HCEC 1CT (cell line): Measurements from ENCODE around the gene CDH3.

Experiments used
- DNase-seq: peaks from one replicate; pipeline ENCODE4 v3.0.0-alpha.2; 2017

CDH3 gene

DNA sequence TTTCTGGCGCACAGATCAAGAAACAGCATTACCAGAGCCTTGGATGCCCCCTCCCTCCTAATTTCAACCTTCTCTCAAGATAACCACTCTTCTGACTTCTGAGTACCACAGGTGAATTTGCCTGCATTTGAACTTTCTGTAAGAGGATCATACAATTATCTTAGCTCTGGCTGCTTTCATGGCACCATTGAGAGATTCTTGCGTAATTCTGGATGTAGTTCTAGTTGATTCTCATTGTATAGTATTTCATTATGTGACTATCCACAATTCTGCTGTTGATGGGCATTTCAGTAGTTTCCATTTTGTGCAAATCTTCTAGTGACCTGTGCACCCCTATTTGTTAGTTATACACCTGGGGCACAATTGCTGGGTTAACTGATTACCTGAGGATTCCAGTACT is 7.5 kb downstream of the CDH3 start:
- DNase-seq = no peak

DNA sequence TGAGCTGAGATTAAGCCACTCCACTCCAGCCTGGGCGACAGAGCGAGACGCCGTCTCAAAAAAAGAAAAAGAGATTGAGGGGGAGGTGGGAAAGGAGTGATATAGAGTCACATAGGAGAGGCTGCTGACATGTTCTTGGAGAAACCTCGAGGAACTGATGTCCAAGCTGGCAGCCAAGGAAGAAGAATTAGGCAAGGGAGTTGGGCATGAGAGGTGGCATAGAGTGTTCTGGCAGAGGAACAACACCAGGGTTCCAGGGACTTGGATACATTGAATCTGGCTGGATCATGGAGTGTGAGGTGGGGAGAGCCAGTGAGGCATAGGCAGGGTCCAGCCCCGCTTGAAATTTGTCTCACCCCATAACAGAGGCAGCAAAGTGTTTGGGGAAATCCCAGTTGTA is 10.7 kb downstream of the CDH3 start:
- no peak for DNase-seq

DNA sequence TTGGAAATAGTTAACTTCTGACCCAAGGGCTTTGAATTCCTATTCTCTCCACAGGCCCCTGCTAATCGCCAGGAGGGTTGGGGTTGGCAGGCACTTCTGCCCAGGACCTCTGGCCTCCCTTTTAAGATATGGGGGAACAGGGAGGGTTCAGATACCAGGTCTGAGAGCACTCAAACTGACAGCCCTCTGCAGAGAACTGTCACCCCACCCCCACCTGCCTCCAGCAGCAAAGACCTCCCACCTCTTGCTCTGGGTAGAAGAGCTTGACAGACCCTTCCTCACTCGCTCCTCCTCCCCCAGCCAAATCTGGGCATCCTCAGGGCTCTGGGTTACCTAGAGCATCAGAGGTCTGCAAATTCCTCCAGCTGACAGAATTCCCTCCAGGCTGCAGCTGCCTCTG is 11.6 kb downstream of the CDH3 start:
- DNase-seq = no peak

DNA sequence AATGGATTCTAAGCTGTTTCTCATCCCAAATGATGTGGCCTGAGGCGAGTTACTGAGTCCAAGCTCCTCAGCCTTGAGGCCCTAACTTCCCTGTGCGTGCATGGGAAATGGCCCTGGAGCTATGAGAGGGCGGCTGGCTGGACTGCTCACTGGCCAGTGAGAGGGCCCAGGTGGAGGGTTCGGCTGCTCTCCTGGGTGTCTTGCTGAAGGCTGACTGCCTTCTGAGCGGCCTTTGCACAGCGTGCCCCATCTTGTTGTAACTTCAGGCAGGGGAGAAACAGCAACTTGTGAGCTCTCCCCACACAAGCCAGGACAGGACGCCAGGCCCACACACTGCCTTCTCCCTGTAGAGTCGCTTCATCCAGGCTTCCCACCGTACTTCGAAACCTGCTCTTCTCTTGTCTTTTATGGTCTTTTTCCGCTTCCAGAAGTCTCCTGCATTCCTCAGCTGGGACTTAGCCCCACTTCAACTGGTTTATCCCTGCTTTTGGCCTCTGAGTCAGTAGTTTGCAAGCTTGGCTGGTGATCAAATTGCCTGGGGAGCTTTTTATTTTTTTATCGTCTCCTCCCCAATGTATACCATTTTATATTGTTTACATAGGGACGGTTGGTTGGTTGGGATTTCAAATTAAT is 13.3 kb downstream of the CDH3 start:
- DNase-seq = peak; percentile 53

DNA sequence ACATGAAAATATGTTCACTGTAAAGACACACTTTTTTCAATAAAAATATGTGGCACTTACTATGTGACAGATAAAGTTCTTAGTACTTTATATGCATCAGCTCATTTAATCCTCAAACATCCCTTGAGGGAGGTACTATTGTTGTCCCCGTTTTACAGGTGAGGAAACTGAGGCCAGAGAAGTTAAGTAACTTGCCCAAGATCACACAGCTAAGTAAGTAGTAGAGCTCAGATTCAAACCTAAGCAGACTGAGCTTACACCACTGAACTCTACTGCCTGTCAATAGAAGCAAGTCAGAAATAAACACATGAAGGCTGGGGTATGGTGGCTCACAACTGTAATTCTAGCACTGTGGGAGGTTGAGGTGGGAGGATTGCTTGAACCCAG is 13.9 kb downstream of the CDH3 start:
- DNase-seq = no peak

DNA sequence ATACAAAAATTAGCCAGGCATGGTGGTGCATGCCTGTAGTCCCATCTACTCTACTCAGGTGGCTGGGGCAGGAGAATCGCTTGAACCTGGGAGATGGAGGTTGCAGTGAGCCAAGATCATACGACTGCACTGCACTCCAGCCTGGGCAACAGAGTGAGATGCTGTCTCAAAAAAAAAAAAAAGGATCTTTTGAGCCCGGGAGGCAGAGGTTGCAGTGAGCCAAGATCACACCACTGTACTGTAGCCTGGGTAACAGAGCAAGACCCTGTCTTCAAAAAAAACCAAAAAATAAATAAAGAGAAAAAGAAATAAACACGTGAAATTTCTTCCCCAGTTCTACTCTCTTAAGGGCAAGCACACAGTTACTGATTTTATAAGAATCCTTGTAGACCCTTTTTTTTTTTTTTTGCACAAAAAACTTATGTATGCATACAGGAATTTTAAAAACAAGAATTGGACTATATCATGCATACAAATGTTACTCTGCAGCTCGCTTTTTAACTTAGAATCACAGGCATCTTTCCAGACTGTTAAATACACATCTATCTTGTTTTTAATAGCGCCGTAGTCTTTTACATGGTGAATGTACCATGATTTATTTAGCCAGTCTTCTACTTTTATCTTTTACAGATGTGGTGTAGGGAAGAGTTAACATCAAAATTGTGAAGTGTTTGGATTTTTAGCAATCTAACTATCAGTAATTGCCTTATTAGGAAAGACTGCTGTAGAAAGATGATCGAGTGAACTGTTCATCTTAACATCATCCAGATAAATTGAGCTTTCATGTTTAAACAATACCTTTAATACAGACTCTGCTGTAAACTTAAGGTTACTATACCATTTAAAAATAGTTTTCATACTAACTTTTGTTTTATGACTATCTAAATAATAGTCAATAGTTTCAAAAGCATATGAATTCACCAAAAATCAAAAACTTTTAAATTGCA is 14.6 kb downstream of the CDH3 start:
- no peak for DNase-seq

DNA sequence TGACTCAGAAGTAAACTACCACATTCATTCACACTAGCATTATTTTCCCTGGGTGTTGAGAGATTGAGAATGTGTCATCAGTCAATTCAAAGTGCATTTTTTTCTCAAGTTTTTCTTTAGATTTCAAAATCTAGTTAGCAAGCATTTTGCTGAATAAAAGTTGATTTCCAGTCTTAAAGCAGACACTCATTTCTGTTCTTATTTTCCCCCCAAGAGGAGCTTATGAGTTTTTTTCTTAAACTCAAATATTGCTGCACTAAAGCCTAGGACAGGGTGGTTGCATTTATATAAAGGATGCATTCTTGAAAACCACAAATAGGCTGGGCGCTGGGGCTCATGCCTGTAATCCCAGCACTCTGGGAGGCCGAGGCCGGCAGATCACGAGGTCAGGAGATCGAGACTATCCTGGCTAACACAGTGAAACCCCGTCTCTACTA is 15.3 kb downstream of the CDH3 start:
- DNase-seq = no peak

DNA sequence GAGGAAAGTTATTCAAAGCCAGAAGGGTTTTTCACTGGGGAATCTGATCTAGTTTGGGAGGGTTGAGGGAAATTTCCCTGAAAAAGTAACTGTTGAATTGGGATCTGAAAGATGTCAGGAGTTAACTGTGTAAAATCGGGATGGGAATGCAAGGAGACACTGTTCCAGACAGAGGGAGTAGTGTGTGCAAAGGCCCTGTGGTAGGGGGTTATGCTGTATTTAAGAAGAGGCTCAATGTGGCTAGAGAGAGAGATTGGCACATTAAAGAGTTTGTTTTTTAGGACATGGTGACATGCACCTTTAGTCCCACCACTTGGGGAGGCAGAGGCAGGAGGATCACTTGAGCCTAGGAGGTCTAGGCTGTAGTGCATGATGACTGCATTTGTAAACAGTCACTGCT is 16.9 kb downstream of the CDH3 start:
- no peak for DNase-seq

DNA sequence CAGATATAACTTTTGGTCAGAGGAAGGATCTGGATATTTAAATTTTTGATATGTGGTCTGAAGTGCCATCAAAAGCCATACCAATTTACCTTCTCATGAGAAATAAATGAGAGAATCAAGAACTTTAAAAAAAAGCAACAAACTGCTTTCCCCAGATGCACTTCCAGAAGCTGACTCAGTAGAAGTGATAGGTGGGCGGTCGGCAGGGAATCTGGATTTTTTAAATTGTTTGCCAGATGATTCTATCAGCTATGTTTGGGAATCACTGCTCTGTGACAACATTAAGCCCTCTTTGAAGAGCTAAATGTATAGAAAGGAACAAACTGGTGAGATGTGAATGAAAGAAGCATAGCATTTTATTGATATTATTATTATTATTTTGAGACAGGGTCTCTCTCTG is 19.2 kb downstream of the CDH3 start:
- DNase-seq = no peak

DNA sequence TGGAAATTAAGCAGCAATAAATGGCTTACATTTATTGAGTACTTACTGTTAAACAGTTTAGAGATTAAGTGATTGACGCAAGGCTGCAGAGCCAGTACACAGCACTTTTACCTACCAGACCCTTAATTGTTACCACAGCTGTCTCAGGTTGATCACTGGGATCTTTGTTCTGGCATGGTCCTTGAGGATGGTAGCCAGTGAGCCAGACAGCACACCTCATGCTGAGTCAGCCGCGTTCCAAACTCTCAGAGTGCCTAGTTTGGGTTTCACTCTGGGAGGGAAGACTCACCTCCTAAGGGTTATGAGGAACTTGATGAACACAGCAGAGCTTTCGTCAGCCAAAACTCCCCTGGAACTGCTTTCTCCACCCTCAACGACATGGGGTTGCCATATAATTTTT is 20.4 kb downstream of the CDH3 start:
- DNase-seq = no peak

DNA sequence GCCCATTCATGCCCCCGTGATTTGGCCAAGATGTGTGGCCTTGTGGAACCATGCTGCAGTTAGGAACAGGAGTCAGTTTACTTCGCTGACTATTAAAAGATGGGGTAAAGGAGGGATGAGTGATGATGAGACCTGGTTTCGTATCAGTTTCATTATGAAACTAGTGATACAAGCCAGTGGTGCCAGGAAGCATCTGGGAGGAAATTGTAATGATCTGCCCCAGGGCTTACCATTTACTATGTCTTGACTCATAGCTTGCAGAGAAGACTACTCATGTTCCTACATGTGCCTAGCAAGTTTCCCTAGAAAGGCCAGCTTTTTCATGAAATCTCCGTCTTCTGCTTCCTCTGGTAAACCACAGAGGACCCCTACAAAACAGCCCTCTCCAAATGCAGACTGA is 23.2 kb downstream of the CDH3 start:
- DNase-seq = no peak

DNA sequence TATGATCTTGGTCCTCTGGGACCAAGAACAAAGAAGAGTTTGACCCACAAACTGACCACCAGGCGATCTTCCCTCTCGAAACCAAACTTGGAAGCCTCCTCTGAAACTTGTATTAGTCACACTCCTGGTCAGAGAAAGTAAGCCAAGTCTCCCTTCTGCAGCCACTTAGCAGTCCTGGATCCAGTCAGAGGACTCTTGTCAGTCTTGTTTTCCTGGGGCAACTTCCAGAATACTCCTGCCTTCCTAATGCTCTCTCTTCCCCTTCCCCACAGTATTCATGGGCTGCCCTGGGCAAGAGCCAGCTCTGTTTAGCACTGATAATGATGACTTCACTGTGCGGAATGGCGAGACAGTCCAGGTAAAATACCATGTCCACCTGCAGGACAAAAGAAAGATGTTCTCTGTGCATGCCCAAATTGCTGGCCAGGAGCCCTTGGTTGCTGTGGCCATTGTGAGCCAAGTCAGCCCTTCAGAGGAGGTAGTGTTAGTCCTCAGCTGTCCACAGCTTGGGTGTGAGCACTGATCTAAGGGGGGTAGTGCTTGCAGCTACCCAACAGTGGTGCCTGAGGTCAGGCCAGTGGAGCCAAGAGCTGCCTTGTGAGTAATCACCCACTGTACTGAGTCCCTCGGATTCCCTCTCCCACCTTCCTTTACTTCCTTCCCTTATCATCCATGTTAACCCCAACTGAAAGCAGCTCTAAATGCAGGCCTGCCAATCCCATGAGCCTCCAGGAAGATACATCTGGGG is 31.2 kb downstream of the CDH3 start:
- no peak for DNase-seq

DNA sequence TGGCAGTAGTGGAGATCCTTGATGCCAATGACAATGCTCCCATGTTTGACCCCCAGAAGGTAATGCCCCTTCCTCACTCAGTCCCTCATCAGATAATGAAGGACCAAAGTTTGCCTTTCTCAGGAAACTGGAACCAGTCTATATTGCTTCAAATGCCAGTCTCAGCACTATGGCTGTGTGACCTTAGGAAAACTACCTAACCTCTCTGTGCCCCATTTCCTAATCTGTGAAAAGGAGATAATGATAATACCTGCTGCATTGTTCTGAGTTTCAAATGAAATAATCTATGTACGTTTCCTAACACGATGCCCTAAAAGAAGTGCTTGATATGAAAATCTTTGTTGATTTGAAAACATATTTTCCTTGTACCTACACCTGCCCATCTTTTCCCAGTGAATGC is 35.9 kb downstream of the CDH3 start:
- no peak for DNase-seq

DNA sequence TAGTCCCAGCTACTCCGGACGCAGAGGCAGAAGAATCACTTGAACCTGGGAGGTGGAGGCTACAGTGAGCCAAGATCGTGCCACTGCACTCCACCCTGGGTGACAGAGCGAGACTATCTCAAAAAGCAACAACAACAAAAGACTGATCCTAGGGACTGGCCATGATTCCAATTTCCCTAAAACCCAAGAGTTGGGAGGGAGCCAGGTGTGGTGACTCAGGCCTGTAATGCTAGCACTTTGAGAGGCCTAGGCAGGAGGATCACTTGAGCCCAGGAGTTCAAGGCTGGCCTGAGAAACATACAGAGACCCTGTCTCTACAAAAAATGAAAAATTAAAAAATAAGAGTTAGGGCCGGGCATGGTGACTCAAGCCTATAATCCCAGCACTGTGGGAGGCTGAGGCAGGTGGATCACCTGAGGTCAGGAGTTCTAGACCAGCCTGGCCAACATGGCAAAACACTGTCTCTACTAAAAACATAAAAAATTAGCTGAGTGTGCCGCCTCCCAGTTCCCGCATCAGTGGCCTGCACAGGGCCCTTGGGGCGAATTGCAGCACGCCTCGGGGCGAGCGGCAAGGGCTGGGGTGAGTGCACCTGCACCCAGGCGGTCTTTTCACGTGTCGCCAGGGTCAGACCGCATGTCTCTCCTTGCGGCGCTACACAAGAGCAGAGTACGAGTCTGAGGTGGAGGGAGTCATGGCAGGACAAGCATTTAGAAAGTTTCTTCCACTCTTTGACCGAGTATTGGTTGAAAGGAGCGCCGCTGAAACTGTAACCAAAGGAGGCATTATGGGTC is 40.8 kb downstream of the CDH3 start:
- no peak for DNase-seq

DNA sequence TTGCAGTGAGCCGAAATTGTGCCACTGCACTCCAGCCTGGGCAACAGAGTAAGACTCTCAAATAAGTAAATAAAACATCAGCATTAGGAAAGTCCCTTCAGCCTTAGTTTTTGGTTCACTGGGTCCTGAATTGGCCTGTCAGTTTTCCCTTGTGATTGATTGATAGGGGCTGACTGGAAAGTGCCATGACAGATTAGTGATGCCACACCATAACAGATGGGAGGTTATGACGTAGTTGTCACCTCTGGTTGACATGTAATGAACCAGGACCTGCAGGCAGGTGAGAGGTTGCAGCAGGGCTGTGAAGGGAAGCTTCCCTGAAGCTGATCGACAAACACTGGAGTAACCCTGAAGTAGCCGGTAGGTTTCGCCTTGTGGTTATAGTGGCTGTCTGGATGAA is 41.8 kb downstream of the CDH3 start:
- no peak for DNase-seq

DNA sequence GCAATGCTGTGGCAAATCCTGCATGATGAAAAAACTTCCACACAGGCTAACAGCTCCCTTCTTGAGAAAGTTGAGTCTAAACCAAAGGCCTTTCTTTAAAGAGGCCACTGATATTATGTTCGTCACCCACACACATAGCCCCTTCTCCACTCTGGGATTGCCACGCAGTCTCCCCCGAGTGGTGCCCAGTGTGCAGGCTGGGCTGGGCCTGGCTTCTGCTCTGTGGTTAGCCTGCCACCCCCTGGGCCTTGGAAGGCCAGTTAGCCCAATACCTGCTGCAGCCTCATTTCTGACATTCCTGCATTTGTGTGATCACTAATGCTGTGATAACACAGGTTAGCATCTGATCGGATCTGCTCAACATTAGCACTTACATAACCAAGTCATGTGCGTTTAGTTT is 44.8 kb downstream of the CDH3 start:
- no peak for DNase-seq

DNA sequence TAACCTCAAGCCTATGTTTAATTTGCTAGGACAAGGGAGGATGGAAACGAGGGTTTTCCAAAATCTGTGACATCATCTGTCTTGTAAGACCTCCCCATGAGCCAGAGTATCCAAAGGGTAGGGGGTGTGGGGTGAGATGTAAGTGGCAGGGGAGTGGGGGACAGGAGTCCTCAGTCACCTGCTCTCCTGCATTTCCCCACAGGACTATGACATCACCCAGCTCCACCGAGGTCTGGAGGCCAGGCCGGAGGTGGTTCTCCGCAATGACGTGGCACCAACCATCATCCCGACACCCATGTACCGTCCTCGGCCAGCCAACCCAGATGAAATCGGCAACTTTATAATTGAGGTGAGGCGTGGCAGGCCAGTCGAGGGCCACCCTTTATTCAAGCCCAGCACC is 50.5 kb downstream of the CDH3 start:
- DNase-seq = no peak

DNA sequence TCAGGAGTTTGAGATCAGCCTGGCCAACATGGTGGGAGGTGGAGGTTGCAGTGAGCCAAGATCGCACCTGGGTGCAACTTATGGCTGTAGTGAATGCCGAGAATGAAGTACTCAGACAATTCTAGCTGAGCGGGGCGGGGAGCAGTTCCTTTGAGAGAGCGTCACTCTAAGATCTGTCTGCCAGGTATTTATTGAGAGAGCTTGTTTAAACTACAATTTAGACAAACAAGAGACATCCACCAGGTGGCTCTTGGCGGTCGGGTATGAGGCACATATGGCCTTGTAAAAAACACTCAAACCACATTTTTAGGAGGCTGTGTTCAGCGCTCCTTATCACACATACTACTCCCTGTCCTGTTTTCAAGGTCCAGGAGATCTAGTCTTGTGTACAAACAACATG is 51.4 kb downstream of the CDH3 start:
- DNase-seq = no peak

DNA sequence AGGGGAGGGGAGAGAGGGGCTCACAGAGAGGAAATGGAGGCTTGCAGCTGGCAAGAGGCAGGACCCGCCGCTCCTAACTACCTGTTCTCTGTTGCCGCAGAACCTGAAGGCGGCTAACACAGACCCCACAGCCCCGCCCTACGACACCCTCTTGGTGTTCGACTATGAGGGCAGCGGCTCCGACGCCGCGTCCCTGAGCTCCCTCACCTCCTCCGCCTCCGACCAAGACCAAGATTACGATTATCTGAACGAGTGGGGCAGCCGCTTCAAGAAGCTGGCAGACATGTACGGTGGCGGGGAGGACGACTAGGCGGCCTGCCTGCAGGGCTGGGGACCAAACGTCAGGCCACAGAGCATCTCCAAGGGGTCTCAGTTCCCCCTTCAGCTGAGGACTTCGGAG is 53.0 kb downstream of the CDH3 start:
- DNase-seq = no peak

DNA sequence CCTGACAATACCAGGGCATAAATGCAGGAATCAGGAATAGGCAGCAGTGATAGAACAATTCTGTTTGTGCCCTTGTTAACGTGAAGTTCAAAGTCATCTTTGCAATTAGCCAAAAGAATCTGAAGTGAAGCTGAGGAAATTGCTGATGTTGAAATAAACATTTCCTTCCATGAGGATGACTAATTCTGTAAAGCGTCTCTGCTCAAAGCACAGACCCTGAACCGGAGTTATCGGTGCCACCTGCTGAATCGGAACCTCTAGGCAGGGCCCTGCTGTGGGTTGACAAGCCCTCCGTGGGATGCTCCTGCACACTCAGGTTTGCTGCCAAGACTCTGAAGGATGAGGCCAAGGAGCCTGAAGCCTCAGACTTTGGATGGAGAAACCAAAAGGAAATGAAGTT is 55.0 kb downstream of the CDH3 start:
- peak; percentile 15 for DNase-seq

DNA sequence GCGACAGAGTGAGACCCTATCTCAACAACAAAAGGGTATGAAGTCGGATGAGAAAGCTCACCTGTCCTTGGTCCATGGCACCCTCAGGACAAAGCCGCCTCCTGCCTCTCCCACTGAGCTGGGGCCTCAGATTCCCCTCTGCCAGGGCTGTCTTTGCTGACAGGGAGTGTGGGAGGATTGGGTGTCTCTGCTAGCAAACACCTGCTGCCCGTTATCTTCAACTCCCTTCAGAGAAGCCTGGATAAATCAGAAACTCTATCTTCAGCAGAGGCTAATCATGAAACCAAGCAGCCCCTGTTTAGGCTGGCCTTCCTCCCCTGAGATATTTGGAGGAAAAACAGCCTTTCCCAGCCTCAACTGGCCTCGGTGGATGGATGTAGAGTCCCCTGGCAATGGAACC is 55.7 kb downstream of the CDH3 start:
- DNase-seq = no peak

DNA sequence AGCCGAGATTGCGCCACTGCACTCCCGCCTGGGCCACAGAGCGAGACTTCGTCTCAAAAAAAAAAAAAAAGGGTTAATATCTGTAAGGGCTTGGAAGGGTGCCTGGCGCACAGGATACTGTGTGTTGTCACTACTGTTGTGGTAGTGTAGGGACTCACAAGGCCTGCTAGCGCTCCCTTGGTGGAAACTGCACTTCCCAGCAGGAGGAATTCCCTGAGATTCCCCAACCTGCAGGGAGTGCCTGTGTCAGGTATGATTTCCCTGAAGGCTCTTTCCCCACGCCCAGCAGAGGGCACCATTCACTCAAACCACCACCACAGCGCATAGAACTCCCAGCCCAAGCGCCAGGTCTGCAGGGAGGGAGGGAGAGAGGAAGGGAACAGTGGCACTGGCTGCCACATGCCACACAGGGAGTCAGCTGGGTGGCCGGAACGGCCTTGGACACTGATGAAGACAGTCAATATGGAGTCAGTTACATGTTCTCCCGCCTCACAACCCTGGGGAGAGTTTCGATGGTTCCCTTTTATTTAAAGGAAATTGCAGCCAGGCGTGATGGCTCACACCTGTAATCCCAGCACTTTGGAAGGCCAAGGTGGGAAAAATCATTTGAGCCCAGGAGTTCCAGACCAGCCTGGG is 59.2 kb downstream of the CDH3 start:
- DNase-seq = peak; percentile 40
